Measurements from ENCODE around the gene RNU1-4. TPM values are rescaled to one million over a fixed set of nuclear protein-coding genes. Genes with fewer than 3 reads are reported as not detected.

RNU1-4 gene
- total RNA-seq, 1 donor from 2014 or later, result 6,165 TPM

Other genes with a start within 250 kb of the RNU1-4 start
- gene RNU1-1, start 226.2 kb upstream of the RNU1-4 start, total RNA-seq, result 6,165 TPM
- gene NBPF1, start 127.0 kb upstream of the RNU1-4 start, total RNA-seq, result 25.8 TPM
- gene RNU1-3, start 73.6 kb upstream of the RNU1-4 start, total RNA-seq, result 6,165 TPM
- gene RNU1-2, start 155.5 kb downstream of the RNU1-4 start, total RNA-seq, result 6,165 TPM
- gene CROCC, start 181.4 kb downstream of the RNU1-4 start, total RNA-seq, result 14.4 TPM
- gene MFAP2, start 240.1 kb downstream of the RNU1-4 start, total RNA-seq, result 25.9 TPM

Data from mesenteric fat pad (tissue), 1 donor.